Heart left ventricle (tissue), 13 donors: ENCODE data around the gene GGCT.

Experiments
- CTCF ChIP-seq, 12 donors: fragments of 200-600 bp; sonication (generic) in 4 of 12; IDR thresholded peaks; one replicate each; pipeline versions ENCODE4 v1.5.0 to v1.8.0; 2018 to 2022; ENCODE audit warnings: antibody characterized with exemption in 12 of 12, mild to moderate bottlenecking in 5 of 12
- POLR2A ChIP-seq, 2 donors: fragments of 450-650 bp; IDR thresholded peaks; one replicate each; pipeline ENCODE4 v1.6.1; 2017; ENCODE audit warnings: antibody characterized with exemption in 2 of 2, mild to moderate bottlenecking in 2 of 2, moderate library complexity in 2 of 2
- donor health status: ischemic (EF 13 %, LVEDD 7.1; RV severe dilation, severe dysfunction).
- donor health status: DM: no; HTN: yes; CAD: no.
- donor health status: DM: no; HTN: no; CAD: no.
- donor health status: ischemic (EF 25% LVEDD 6.9; RV normal size, moderate dysfunction).
- donor health status: ischemic (EF 25% LVEDD 5.7; RV mildly dilated, moderate dysfunction).
- donor health status: ischemic (EF 35%, LVEDD 5.7; RV mildly dilated, moderate dysfunction).
- donor health status: nonischemic (EF 11% LVEDD 7.7; RV severe dilation, severe dysfunction).
- donor health status: DM: yes; HTN: yes; CAD: no.
- donor health status: PGD.
- donor health status: ischemic (EF 29% LVEDD 5.4; RV normal size, mild dysfunction).
- donor health status: nonischemic (EF 23%, LVEDD 6.1; RV moderate dilation, normal function).

- TF ChIP-seq CTCF (IDR thresholded peaks at IDR 0.05): no peak
- TF ChIP-seq POLR2A (IDR thresholded peaks at IDR 0.05): no peak
Observed at GRCh38 chr7:30472081-30472783, 32.4 kb downstream of the GGCT start.
